Measurements from ENCODE around the gene SPZ1.

DNA sequence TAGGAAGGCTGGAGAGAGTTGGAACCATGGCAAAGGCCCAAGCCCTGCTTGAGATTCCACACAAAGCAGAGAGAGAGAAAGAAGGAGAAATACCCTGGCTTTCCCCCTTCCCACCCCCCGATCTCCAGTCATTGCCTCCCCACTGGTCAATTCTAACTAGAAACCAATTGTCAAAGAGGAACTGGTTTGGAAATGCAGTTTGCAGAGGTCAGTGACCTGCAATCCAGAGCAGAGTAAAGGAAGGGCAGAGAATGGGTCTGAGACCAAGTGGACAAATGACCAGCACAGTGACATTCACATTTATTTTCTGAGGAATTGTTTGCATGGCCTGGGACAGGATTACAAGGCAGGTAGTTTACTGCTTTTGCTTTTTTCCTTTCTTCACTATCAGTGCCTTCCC is 50.6 kb downstream of the SPZ1 start:
- TF ChIP-seq, protein P1, sequence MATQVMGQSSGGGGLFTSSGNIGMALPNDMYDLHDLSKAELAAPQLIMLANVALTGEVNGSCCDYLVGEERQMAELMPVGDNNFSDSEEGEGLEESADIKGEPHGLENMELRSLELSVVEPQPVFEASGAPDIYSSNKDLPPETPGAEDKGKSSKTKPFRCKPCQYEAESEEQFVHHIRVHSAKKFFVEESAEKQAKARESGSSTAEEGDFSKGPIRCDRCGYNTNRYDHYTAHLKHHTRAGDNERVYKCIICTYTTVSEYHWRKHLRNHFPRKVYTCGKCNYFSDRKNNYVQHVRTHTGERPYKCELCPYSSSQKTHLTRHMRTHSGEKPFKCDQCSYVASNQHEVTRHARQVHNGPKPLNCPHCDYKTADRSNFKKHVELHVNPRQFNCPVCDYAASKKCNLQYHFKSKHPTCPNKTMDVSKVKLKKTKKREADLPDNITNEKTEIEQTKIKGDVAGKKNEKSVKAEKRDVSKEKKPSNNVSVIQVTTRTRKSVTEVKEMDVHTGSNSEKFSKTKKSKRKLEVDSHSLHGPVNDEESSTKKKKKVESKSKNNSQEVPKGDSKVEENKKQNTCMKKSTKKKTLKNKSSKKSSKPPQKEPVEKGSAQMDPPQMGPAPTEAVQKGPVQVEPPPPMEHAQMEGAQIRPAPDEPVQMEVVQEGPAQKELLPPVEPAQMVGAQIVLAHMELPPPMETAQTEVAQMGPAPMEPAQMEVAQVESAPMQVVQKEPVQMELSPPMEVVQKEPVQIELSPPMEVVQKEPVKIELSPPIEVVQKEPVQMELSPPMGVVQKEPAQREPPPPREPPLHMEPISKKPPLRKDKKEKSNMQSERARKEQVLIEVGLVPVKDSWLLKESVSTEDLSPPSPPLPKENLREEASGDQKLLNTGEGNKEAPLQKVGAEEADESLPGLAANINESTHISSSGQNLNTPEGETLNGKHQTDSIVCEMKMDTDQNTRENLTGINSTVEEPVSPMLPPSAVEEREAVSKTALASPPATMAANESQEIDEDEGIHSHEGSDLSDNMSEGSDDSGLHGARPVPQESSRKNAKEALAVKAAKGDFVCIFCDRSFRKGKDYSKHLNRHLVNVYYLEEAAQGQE (IDR thresholded peaks at IDR 0.05; ENCODE audit: insufficient replicate concordance, low read depth): no peak
- TF ChIP-seq, protein P2, sequence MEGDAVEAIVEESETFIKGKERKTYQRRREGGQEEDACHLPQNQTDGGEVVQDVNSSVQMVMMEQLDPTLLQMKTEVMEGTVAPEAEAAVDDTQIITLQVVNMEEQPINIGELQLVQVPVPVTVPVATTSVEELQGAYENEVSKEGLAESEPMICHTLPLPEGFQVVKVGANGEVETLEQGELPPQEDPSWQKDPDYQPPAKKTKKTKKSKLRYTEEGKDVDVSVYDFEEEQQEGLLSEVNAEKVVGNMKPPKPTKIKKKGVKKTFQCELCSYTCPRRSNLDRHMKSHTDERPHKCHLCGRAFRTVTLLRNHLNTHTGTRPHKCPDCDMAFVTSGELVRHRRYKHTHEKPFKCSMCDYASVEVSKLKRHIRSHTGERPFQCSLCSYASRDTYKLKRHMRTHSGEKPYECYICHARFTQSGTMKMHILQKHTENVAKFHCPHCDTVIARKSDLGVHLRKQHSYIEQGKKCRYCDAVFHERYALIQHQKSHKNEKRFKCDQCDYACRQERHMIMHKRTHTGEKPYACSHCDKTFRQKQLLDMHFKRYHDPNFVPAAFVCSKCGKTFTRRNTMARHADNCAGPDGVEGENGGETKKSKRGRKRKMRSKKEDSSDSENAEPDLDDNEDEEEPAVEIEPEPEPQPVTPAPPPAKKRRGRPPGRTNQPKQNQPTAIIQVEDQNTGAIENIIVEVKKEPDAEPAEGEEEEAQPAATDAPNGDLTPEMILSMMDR (IDR thresholded peaks at IDR 0.05; ENCODE audit: insufficient read depth, low read length): no peak
- TF ChIP-seq POLR2AphosphoS5 (IDR thresholded peaks at IDR 0.05; ENCODE audit: low read depth): no peak
- no peak for TF ChIP-seq GABPA (IDR thresholded peaks at IDR 0.05; ENCODE audit: low read depth)
- TF ChIP-seq SPI1 (IDR thresholded peaks at IDR 0.05; ENCODE audit: borderline replicate concordance, low read depth): no peak
